MM.1S (cell line): ENCODE results near the gene HES2.

ENCODE experiments used
- EZH2phosphoT487 ChIP-seq: fragments of 300-600 bp; sonication (generic); IDR thresholded peaks from 2 replicates; pipeline ENCODE4 v1.6.1; 2018; ENCODE audit warnings: antibody characterized with exemption, low read length
- TF ChIP-seq, protein P1 (sequence below): fragments of 300-600 bp; sonication (generic); IDR thresholded peaks from 2 replicates; pipeline ENCODE4 v1.5.1; 2016; ENCODE audit warnings: antibody characterized with exemption, low read length, mixed read lengths

DNA sequence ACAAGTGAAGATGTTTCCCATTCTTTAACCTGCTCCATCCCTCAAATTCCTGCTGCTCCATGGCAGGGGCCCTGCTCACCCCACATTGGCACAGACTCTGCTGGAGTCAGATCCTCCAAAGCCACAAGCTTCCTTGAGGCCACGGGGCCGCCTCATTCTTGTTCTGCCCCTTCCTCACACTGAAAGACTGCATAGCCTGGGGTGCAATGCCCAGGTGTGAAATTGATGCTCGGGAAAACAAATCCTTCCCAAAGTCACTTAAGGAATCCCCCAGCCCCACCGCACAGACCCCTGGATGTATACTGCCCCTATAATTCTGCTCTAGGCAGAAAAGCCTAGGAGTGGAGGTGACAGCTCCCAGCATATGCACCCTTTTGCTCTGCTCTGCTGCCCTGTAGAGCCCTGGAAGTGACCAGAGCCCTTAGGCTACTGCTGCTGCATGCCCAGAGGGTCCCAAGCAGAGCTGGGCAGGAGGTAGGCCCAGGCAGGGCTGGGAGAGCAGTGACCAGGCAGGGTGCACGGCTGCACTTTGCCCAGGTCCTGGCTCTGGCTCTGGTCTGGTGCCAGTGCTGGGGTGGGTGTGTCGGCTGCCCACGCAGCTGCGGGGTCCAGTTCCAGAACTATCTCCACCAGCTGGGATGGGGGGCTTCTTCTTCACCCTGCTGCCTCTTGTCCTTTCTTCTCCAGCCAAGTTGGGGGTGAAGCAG is 1.6 kb downstream of the HES2 start:
- TF ChIP-seq EZH2phosphoT487: no peak
- TF ChIP-seq, protein P1, sequence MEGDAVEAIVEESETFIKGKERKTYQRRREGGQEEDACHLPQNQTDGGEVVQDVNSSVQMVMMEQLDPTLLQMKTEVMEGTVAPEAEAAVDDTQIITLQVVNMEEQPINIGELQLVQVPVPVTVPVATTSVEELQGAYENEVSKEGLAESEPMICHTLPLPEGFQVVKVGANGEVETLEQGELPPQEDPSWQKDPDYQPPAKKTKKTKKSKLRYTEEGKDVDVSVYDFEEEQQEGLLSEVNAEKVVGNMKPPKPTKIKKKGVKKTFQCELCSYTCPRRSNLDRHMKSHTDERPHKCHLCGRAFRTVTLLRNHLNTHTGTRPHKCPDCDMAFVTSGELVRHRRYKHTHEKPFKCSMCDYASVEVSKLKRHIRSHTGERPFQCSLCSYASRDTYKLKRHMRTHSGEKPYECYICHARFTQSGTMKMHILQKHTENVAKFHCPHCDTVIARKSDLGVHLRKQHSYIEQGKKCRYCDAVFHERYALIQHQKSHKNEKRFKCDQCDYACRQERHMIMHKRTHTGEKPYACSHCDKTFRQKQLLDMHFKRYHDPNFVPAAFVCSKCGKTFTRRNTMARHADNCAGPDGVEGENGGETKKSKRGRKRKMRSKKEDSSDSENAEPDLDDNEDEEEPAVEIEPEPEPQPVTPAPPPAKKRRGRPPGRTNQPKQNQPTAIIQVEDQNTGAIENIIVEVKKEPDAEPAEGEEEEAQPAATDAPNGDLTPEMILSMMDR: no peak
